ENCODE data around the gene GVQW3.

GVQW3 gene

DNA sequence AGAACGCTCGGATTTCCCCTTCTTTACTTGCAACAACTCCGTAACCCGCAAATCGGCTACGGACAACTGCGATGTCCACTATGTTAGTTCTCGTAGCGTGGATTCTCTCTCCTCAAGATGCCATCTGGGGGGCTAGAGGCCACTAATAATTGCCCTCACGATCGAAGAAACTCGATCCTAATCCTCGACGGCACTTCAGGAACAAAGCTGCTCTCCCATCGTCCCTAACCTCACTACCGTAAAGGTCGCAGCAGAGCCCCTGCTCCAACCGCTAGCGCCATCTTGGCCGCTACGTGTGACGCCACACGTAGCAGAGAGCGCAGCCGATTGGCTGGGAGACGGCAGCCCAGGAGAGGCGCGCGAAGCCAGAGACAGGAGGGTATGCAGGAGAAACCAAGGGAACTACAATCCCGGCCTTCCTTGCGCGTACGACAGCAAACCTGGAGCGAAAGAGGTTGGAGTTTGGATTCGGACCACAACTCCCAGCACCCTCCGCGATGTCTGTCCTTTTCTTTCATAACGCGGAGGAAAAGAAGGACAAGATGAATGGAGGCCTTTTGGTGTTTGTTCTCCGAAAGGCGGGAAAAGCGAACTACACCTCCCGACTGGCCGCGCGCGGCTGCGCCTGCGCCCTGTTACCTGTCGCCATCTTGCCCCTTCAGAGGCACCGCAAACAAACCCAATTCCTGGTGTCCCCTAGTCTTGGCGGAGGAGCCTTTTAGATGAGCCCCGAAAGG, 63.4 kb downstream of the GVQW3 start, which contains the start of gene EMSY:
Gene EMSY (plus strand): TSS at position 635 of the 737 bp plus-strand sequence. CDS start 1,921 bp downstream, outside the sequence.
- Histone ChIP-seq H3K9me3 (no peaks in the 10 kb centered on the region), H3K27me3 (ENCODE audit: low read depth) (no peaks in the 10 kb centered on the region), H3K4me3 (peak within 1 kb of the TSS; percentile 90), H3K4me1 (peaks cover 30% of the 10 kb centered on the region), H3K36me3 (replicated peaks) (peaks cover 26% of the 10 kb centered on the region)
- in situ Hi-C loops (cut with MboI; ENCODE audit: low sequenced_read_pairs), result no loop called here
- peak; percentile 97 to 99 for DNase-seq (ENCODE audit: low spot score in 2 of 2)

- H3K27me3 ChIP-seq (ENCODE audit: low read depth), result no peaks in the 10 kb centered on the region
- peak; percentile 94 to 99 for DNase-seq (ENCODE audit: low spot score in 2 of 2)
- in situ Hi-C loops (cut with MboI; ENCODE audit: low sequenced_read_pairs), result no loop called here
- H3K4me3 ChIP-seq, result peak overlapping the region; percentile 90
- H3K4me1 ChIP-seq, result peaks cover 33% of the 10 kb centered on the region
- peaks cover 29% of the 10 kb centered on the region for H3K36me3 ChIP-seq (replicated peaks)
- no peaks in the 10 kb centered on the region for H3K9me3 ChIP-seq
Observed at GRCh38 chr11:76445121-76446084, 64.3 kb downstream of the GVQW3 start.

DNA sequence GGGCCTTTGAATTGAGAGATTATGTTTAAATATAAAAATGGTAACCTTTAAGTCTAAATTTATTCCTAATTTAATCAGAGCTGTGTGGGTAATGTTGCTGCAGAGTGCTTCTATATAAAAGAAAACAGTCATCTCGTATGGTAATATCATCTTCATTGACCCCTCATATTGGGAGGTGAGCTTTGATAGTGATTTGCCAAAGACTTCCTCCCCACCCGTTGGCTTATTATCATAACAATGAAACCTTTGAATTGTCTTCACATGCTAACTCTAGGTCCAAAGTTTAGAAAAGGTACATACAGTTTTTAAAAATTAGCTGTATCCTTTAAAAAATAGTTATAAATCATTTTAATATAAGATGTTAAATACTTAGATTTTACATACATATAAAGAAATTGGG, 67.4 kb downstream of the GVQW3 start:
- DNase-seq (ENCODE audit: low spot score in 2 of 2), result peak in 1 of 2 experiments; percentile 32
- H3K27me3 ChIP-seq (ENCODE audit: low read depth), result no peaks in the 10 kb centered on the region
- H3K9me3 ChIP-seq, result no peaks in the 10 kb centered on the region
- peaks cover 28% of the 10 kb centered on the region for H3K4me1 ChIP-seq
- no peak overlapping the region for H3K4me3 ChIP-seq
- H3K36me3 ChIP-seq (replicated peaks), result peaks cover 25% of the 10 kb centered on the region
- in situ Hi-C loops (cut with MboI; ENCODE audit: low sequenced_read_pairs), result no loop called here

- in situ Hi-C loops (cut with MboI; ENCODE audit: low sequenced_read_pairs), result no loop called here
- Histone ChIP-seq H3K36me3 (replicated peaks) (peaks cover 19% of the 10 kb centered on the region), H3K4me3 (no peak overlapping the region), H3K4me1 (peaks cover 47% of the 10 kb centered on the region), H3K27me3 (ENCODE audit: low read depth) (no peaks in the 10 kb centered on the region), H3K9me3 (no peaks in the 10 kb centered on the region)
- DNase-seq (ENCODE audit: low spot score in 2 of 2), result no peak
Observed at GRCh38 chr11:76453248-76453647, 72.1 kb downstream of the GVQW3 start.

DNA sequence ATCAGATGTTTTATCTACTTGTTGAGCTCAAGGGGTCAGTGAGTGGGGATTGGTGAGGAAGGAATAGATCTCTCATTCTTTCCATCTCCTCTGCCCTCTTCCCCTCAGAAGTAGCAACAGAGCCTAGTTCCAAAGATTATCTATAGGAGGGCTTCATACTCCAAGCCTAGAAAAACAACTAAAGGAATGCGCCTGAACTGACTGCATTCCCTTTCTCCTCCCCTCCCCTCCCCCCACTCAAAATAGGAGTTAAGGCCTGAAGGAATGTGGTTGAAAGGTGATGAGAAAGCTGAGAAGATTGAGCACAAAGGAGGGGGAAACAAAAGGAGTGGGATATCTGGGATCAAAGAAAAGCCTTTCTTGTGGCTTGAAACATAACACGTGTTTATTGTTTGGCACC, 74.2 kb downstream of the GVQW3 start:
- Histone ChIP-seq H3K4me3 (no peak overlapping the region), H3K27me3 (ENCODE audit: low read depth) (no peaks in the 10 kb centered on the region), H3K9me3 (no peaks in the 10 kb centered on the region), H3K4me1 (peaks cover 35% of the 10 kb centered on the region), H3K36me3 (replicated peaks) (peaks cover 22% of the 10 kb centered on the region)
- peak; percentile 89 to 96 for DNase-seq (ENCODE audit: low spot score in 2 of 2)
- in situ Hi-C loops (cut with MboI; ENCODE audit: low sequenced_read_pairs), result no loop called here

DNA sequence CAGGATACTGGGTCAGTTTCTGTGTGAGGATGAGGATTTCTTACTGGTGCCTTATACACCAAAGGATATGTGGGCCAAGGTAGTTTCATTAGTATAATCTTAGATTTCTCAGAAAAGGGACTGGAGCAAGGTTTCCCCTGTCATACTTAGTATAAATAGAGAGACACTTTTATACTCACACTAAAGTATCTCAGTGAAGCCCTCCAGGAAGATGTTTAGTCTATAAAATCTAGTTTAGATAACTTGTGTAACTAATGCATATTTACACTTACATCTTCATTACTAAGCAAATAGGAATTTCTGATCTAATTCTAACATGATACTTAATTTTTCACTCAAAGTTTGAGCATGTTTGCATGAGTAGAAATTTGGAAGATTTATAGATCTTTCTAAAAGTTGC, 74.8 kb downstream of the GVQW3 start:
- Histone ChIP-seq H3K9me3 (no peaks in the 10 kb centered on the region), H3K36me3 (replicated peaks) (peaks cover 22% of the 10 kb centered on the region), H3K4me1 (peaks cover 35% of the 10 kb centered on the region), H3K27me3 (ENCODE audit: low read depth) (no peaks in the 10 kb centered on the region), H3K4me3 (no peak overlapping the region)
- in situ Hi-C loops (cut with MboI; ENCODE audit: low sequenced_read_pairs), result no loop called here
- DNase-seq (ENCODE audit: low spot score in 2 of 2), result no peak

GRCh38 chr11:76456571-76456970, 75.4 kb downstream of the GVQW3 start:
- Histone ChIP-seq H3K27me3 (ENCODE audit: low read depth) (no peaks in the 10 kb centered on the region), H3K4me1 (peaks cover 35% of the 10 kb centered on the region), H3K9me3 (no peaks in the 10 kb centered on the region), H3K36me3 (replicated peaks) (peaks cover 22% of the 10 kb centered on the region), H3K4me3 (no peak overlapping the region)
- in situ Hi-C loops (cut with MboI; ENCODE audit: low sequenced_read_pairs), result no loop called here
- DNase-seq (ENCODE audit: low spot score in 2 of 2), result peak in 1 of 2 experiments; percentile 29

All from HAP-1 (cell line).